Measurements from ENCODE around the gene PLIN3. TPM values are rescaled to one million over a fixed set of nuclear protein-coding genes. Genes with fewer than 3 reads are reported as not detected.

The PLIN3 gene
- total and polyA plus RNA-seq, 2 of the 8 experiments (the other 6 are each of a cell fraction or from before 2014, with no cell fraction given) = 60.7 to 61.5 TPM

DNA sequence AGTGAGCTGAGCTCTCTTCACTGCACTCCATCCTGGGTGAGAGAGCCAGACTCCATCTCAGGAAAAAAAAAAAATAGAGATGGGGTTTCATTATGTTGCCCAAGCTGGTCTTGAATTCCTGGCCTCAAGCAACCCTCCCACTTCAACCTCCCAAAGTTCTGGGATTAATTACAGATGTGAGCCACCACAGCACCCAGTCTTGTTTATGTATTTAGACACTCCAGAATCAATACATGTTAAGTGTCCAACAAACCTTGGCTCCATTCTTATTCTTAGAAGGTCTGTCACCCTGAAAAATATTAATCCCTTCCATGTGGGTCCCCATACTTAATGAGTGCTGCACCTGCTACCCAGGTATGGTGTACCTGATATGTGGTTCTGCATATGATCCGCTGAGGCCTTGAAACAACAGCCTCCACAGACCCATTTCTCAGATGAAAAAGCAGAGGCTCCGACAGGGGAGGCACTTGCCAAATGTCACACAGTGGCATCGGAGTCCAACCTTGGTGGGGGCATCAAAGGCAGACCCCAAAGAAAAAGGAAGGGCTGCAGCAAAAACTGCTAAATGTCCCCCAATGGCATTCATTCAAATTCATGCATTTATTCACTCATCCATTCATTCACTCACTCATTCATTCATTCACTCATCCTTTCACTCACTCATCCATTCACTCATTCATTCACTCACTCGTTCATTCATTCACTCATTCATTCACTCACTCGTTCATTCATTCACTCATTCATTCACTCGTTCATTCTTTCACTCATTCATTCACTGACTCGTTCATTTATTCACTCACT is 52.6 kb downstream of the PLIN3 start:
- no peak overlapping the region for H3K14ac ChIP-seq (ENCODE audit: insufficient read length)
- peak overlapping the region in 1 of 4 experiments; percentile 30; a peak in 1 of 8 replicates for H3K4me3 ChIP-seq (ENCODE audit: extremely low read depth in 1 of 4, insufficient read depth in 2 of 4, low read depth in 3 of 4, low read length in 4 of 4)
- H3K23ac ChIP-seq (ENCODE audit: insufficient read length) = no peak overlapping the region
- H3K27me3 ChIP-seq (replicated peaks in 1 of 4; ENCODE audit: control insufficient read depth in 3 of 4, extremely low read depth in 1 of 4, insufficient read depth in 3 of 4, low read length in 3 of 4) = peaks cover 0 to 14% (median 12%) of the 10 kb centered on the region in 4 experiments; a peak in 6 of 7 replicates
- no peaks in the 10 kb centered on the region for H3K23me2 ChIP-seq (ENCODE audit: low read depth, low read length)
- CTCF ChIA-PET (ENCODE audit: partially characterized antibody) = interaction anchor here (0.6 to 1.7 kb wide), 3 partner anchors 97 to 141 kb away, joined by 3 to 4 read pairs (median 3); no protein-coding TSS in a partner anchor
- POLR2A ChIA-PET (ENCODE audit: partially characterized antibody) = interaction anchor here (0.7 kb wide), 1 partner anchor 12 kb away, joined by 3 read pairs; no protein-coding TSS in a partner anchor
- H3K4me2 ChIP-seq (ENCODE audit: insufficient read depth in 1 of 2, low read depth in 2 of 2, low read length in 2 of 2) = no peak overlapping the region
- 79 to 100% methylated on average over 3 to 7 of the region's 7 CpGs for WGBS, 2 experiments (ENCODE audit: extremely low coverage in 1 of 2, insufficient coverage in 1 of 2, insufficient read length in 1 of 2, insufficient replicate concordance in 2 of 2, low coverage in 1 of 2, low lambda C conversion rate in 2 of 2, missing lambda C conversion rate in 1 of 2)
- H2BK15ac ChIP-seq (ENCODE audit: low read length) = 0 out of 2 replicates have a peak overlapping the region, but pooled peaks have one; percentile 88
- H2AK5ac ChIP-seq (ENCODE audit: low read depth, low read length) = 0 out of 2 replicates have a peak overlapping the region, but pooled peaks have one; percentile 39
- DNase-seq (ENCODE audit: low read depth in 1 of 2, low spot score in 2 of 2) (no peak), FAIRE-seq (no peak)
- no peak overlapping the region for H4K91ac ChIP-seq (replicated peaks; ENCODE audit: insufficient read length, low read length)
- H2AFZ ChIP-seq (ENCODE audit: low read length) = no peak overlapping the region
- H3K79me1 ChIP-seq (ENCODE audit: low read depth, low read length) = no peaks in the 10 kb centered on the region
- H3K4me1 ChIP-seq (replicated peaks in 1 of 4; ENCODE audit: control insufficient read depth in 3 of 4, insufficient read depth in 4 of 4, low read length in 3 of 4) = no peaks in the 10 kb centered on the region; a peak in 1 of 7 replicates
- no peak overlapping the region for H3K9ac ChIP-seq (replicated peaks in 1 of 4; ENCODE audit: extremely low read depth in 1 of 4, low read depth in 3 of 4, low read length in 3 of 4)
- H3K18ac ChIP-seq (ENCODE audit: extremely low read depth, low read length) = no peak overlapping the region
- H2BK5ac ChIP-seq (ENCODE audit: low read depth, low read length) = no peak overlapping the region
- TF ChIP-seq PHF8 (conservative IDR thresholded peaks at IDR 0.05; ENCODE audit: low read depth, low read length) (no peak), YY1 (IDR thresholded peaks at IDR 0.05; ENCODE audit: low read depth, low read length) (no peak)
- H3K9me3 ChIP-seq (ENCODE audit: insufficient read depth in 2 of 2, low read depth in 1 of 2, low read length in 1 of 2) = peaks cover 2 to 4% of the 10 kb centered on the region in 2 experiments; a peak in 2 of 4 replicates
- H2BK20ac ChIP-seq (ENCODE audit: low read length) = no peak overlapping the region
- no peak overlapping the region for H2BK120ac ChIP-seq (replicated peaks; ENCODE audit: low read depth, low read length)
- H4K5ac ChIP-seq (ENCODE audit: insufficient read length, low read depth, low read length) = no peak overlapping the region
- H3K79me2 ChIP-seq (ENCODE audit: control insufficient read depth in 1 of 2, insufficient read depth in 2 of 2, low read length in 2 of 2) = no peaks in the 10 kb centered on the region
- H3K56ac ChIP-seq (replicated peaks; ENCODE audit: insufficient read length, low read depth, low read length) = no peak overlapping the region
- H4K20me1 ChIP-seq (replicated peaks in 1 of 2; ENCODE audit: control insufficient read depth in 1 of 2, insufficient read depth in 2 of 2, low read length in 2 of 2) = no peaks in the 10 kb centered on the region
- no peak overlapping the region for H2BK12ac ChIP-seq (ENCODE audit: low read depth, low read length)
- H3K4ac ChIP-seq (replicated peaks; ENCODE audit: insufficient read length, low read depth, low read length) = no peak overlapping the region
- no peak overlapping the region for H4K8ac ChIP-seq (ENCODE audit: extremely low read depth, insufficient read depth, low read length)
- H3K36me3 ChIP-seq (ENCODE audit: control insufficient read depth in 2 of 4, insufficient read depth in 4 of 4, low read length in 3 of 4) = no peaks in the 10 kb centered on the region
- H3K27ac ChIP-seq (ENCODE audit: low read depth, low read length) = no peak overlapping the region
